Fibroblast of lung (primary cell): Measurements from ENCODE around the gene PABPN1.

Source experiments
- CTCF ChIP-seq, 2 donors: IDR thresholded peaks in 1 of 2; conservative IDR thresholded peaks in 1 of 2; 1 replicate in 1 of 2; 2 replicates in 1 of 2; pipeline ENCODE4 v1.5.1; 2011 to 2012; ENCODE audit warnings: low read length in 2 of 2, control low read depth in 1 of 2, inconsistent platforms in 1 of 2, low read depth in 1 of 2, mild to moderate bottlenecking in 1 of 2
- EZH2 ChIP-seq: IDR thresholded peaks from 2 replicates; pipeline ENCODE4 v1.5.1; 2012; ENCODE audit warnings: low read length, control low read depth, mild to moderate bottlenecking; ENCODE audit errors: missing control alignments

- no peak for TF ChIP-seq CTCF (conservative IDR thresholded peaks at IDR 0.05 in 1 of 2, IDR thresholded peaks at IDR 0.05 in 1 of 2; ENCODE audit: low read depth in 1 of 2, low read length in 2 of 2)
- TF ChIP-seq EZH2: no peak
Measured at GRCh38 chr14:23359167-23359626, 37.9 kb downstream of the PABPN1 start.
